Measurements from ENCODE around the gene CA10.

The CA10 gene

GRCh38 chr17:51814521-51814920, 344.0 kb downstream of the CA10 start:
- Histone ChIP-seq H3K27me3 (replicated peaks; ENCODE audit: control insufficient read depth, insufficient read depth, low read length) (no peaks in the 10 kb centered on the region), H3K36me3 (ENCODE audit: control insufficient read depth, insufficient read depth, low read length, severe bottlenecking) (no peaks in the 10 kb centered on the region), H3K4me1 (ENCODE audit: control insufficient read depth, insufficient read depth, low read length) (no peaks in the 10 kb centered on the region), H3K4me3 (ENCODE audit: low read length) (no peak overlapping the region), H3K9me3 (ENCODE audit: control insufficient read depth, low read length) (no peaks in the 10 kb centered on the region), H3K9ac (ENCODE audit: low read length) (no peak overlapping the region)
- DNase-seq (ENCODE audit: low read depth) = no peak

- Histone ChIP-seq H3K4me1 (ENCODE audit: control insufficient read depth, insufficient read depth, low read length) (no peaks in the 10 kb centered on the region), H3K27me3 (replicated peaks; ENCODE audit: control insufficient read depth, insufficient read depth, low read length) (no peaks in the 10 kb centered on the region), H3K9me3 (ENCODE audit: control insufficient read depth, low read length) (no peaks in the 10 kb centered on the region), H3K4me3 (ENCODE audit: low read length) (no peak overlapping the region), H3K9ac (ENCODE audit: low read length) (no peak overlapping the region), H3K36me3 (ENCODE audit: control insufficient read depth, insufficient read depth, low read length, severe bottlenecking) (no peaks in the 10 kb centered on the region)
- DNase-seq (ENCODE audit: low read depth) = no peak
Observed at GRCh38 chr17:51813784-51814174, 344.7 kb downstream of the CA10 start.

- Histone ChIP-seq H3K4me1 (ENCODE audit: control insufficient read depth, insufficient read depth, low read length) (no peaks in the 10 kb centered on the region), H3K27me3 (replicated peaks; ENCODE audit: control insufficient read depth, insufficient read depth, low read length) (no peaks in the 10 kb centered on the region), H3K4me3 (ENCODE audit: low read length) (no peak overlapping the region), H3K9me3 (ENCODE audit: control insufficient read depth, low read length) (no peaks in the 10 kb centered on the region), H3K36me3 (ENCODE audit: control insufficient read depth, insufficient read depth, low read length, severe bottlenecking) (no peaks in the 10 kb centered on the region), H3K9ac (ENCODE audit: low read length) (no peak overlapping the region)
- DNase-seq (ENCODE audit: low read depth) = no peak
Observed at GRCh38 chr17:51813140-51813783, 345.3 kb downstream of the CA10 start.

- no peaks in the 10 kb centered on the region for H3K4me1 ChIP-seq (ENCODE audit: control insufficient read depth, insufficient read depth, low read length)
- peaks cover 8% of the 10 kb centered on the region for H3K27me3 ChIP-seq (replicated peaks; ENCODE audit: control insufficient read depth, insufficient read depth, low read length)
- no peaks in the 10 kb centered on the region for H3K36me3 ChIP-seq (ENCODE audit: control insufficient read depth, insufficient read depth, low read length, severe bottlenecking)
- H3K9me3 ChIP-seq (ENCODE audit: control insufficient read depth, low read length) = no peaks in the 10 kb centered on the region
- DNase-seq (ENCODE audit: low read depth) = no peak
- H3K9ac ChIP-seq (ENCODE audit: low read length) = no peak overlapping the region
- H3K4me3 ChIP-seq (ENCODE audit: low read length) = no peak overlapping the region
Observed at GRCh38 chr17:51807460-51807859, 351.1 kb downstream of the CA10 start.

GRCh38 chr17:51805765-51806164, 352.7 kb downstream of the CA10 start:
- Histone ChIP-seq H3K36me3 (ENCODE audit: control insufficient read depth, insufficient read depth, low read length, severe bottlenecking) (no peaks in the 10 kb centered on the region), H3K9me3 (ENCODE audit: control insufficient read depth, low read length) (no peaks in the 10 kb centered on the region), H3K9ac (ENCODE audit: low read length) (no peak overlapping the region), H3K27me3 (replicated peaks; ENCODE audit: control insufficient read depth, insufficient read depth, low read length) (peaks cover 8% of the 10 kb centered on the region), H3K4me1 (ENCODE audit: control insufficient read depth, insufficient read depth, low read length) (no peaks in the 10 kb centered on the region), H3K4me3 (ENCODE audit: low read length) (no peak overlapping the region)
- no peak for DNase-seq (ENCODE audit: low read depth)

- Histone ChIP-seq H3K9ac (ENCODE audit: low read length) (no peak overlapping the region), H3K4me1 (ENCODE audit: control insufficient read depth, insufficient read depth, low read length) (no peaks in the 10 kb centered on the region), H3K36me3 (ENCODE audit: control insufficient read depth, insufficient read depth, low read length, severe bottlenecking) (no peaks in the 10 kb centered on the region), H3K9me3 (ENCODE audit: control insufficient read depth, low read length) (no peaks in the 10 kb centered on the region), H3K4me3 (ENCODE audit: low read length) (no peak overlapping the region), H3K27me3 (replicated peaks; ENCODE audit: control insufficient read depth, insufficient read depth, low read length) (peaks cover 8% of the 10 kb centered on the region)
- no peak for DNase-seq (ENCODE audit: low read depth)
Observed at GRCh38 chr17:51805185-51805584, 353.3 kb downstream of the CA10 start.

GRCh38 chr17:51803161-51803560, 355.4 kb downstream of the CA10 start:
- no peak for DNase-seq (ENCODE audit: low read depth)
- H3K4me1 ChIP-seq (ENCODE audit: control insufficient read depth, insufficient read depth, low read length) = peaks cover 5% of the 10 kb centered on the region

GRCh38 chr17:51802544-51802943, 356.0 kb downstream of the CA10 start:
- H3K4me3 ChIP-seq (ENCODE audit: low read length) = no peak overlapping the region
- no peak overlapping the region for H3K9ac ChIP-seq (ENCODE audit: low read length)
- peaks cover 5% of the 10 kb centered on the region for H3K4me1 ChIP-seq (ENCODE audit: control insufficient read depth, insufficient read depth, low read length)
- H3K36me3 ChIP-seq (ENCODE audit: control insufficient read depth, insufficient read depth, low read length, severe bottlenecking) = no peaks in the 10 kb centered on the region
- no peak for DNase-seq (ENCODE audit: low read depth)
- H3K9me3 ChIP-seq (ENCODE audit: control insufficient read depth, low read length) = no peaks in the 10 kb centered on the region
- peaks cover 8% of the 10 kb centered on the region for H3K27me3 ChIP-seq (replicated peaks; ENCODE audit: control insufficient read depth, insufficient read depth, low read length)

More at GRCh38 chr17:51803161-51803560, 355.4 kb downstream of the CA10 start:
- Histone ChIP-seq H3K4me3 (ENCODE audit: low read length) (no peak overlapping the region), H3K9ac (ENCODE audit: low read length) (no peak overlapping the region), H3K36me3 (ENCODE audit: control insufficient read depth, insufficient read depth, low read length, severe bottlenecking) (no peaks in the 10 kb centered on the region), H3K27me3 (replicated peaks; ENCODE audit: control insufficient read depth, insufficient read depth, low read length) (peaks cover 8% of the 10 kb centered on the region), H3K9me3 (ENCODE audit: control insufficient read depth, low read length) (no peaks in the 10 kb centered on the region)

- H3K4me1 ChIP-seq (ENCODE audit: control insufficient read depth, insufficient read depth, low read length) = peaks cover 5% of the 10 kb centered on the region
- no peak overlapping the region for H3K9ac ChIP-seq (ENCODE audit: low read length)
- DNase-seq (ENCODE audit: low read depth) = no peak
- H3K4me3 ChIP-seq (ENCODE audit: low read length) = no peak overlapping the region
- H3K9me3 ChIP-seq (ENCODE audit: control insufficient read depth, low read length) = no peaks in the 10 kb centered on the region
- peaks cover 14% of the 10 kb centered on the region for H3K27me3 ChIP-seq (replicated peaks; ENCODE audit: control insufficient read depth, insufficient read depth, low read length)
- H3K36me3 ChIP-seq (ENCODE audit: control insufficient read depth, insufficient read depth, low read length, severe bottlenecking) = no peaks in the 10 kb centered on the region
Observed at GRCh38 chr17:51801626-51802025, 356.9 kb downstream of the CA10 start.

GRCh38 chr17:51799981-51800380, 358.5 kb downstream of the CA10 start:
- H3K4me1 ChIP-seq (ENCODE audit: control insufficient read depth, insufficient read depth, low read length) = peaks cover 5% of the 10 kb centered on the region
- no peaks in the 10 kb centered on the region for H3K9me3 ChIP-seq (ENCODE audit: control insufficient read depth, low read length)
- H3K9ac ChIP-seq (ENCODE audit: low read length) = no peak overlapping the region
- no peak for DNase-seq (ENCODE audit: low read depth)
- no peak overlapping the region for H3K4me3 ChIP-seq (ENCODE audit: low read length)
- no peaks in the 10 kb centered on the region for H3K36me3 ChIP-seq (ENCODE audit: control insufficient read depth, insufficient read depth, low read length, severe bottlenecking)
- peaks cover 16% of the 10 kb centered on the region for H3K27me3 ChIP-seq (replicated peaks; ENCODE audit: control insufficient read depth, insufficient read depth, low read length)

- Histone ChIP-seq H3K4me3 (ENCODE audit: low read length) (no peak overlapping the region), H3K4me1 (ENCODE audit: control insufficient read depth, insufficient read depth, low read length) (peaks cover 5% of the 10 kb centered on the region), H3K27me3 (replicated peaks; ENCODE audit: control insufficient read depth, insufficient read depth, low read length) (peaks cover 17% of the 10 kb centered on the region), H3K9me3 (ENCODE audit: control insufficient read depth, low read length) (no peaks in the 10 kb centered on the region), H3K9ac (ENCODE audit: low read length) (no peak overlapping the region), H3K36me3 (ENCODE audit: control insufficient read depth, insufficient read depth, low read length, severe bottlenecking) (no peaks in the 10 kb centered on the region)
- DNase-seq (ENCODE audit: low read depth) = no peak
Observed at GRCh38 chr17:51799240-51799639, 359.3 kb downstream of the CA10 start.

- H3K27me3 ChIP-seq (replicated peaks; ENCODE audit: control insufficient read depth, insufficient read depth, low read length) = peaks cover 23% of the 10 kb centered on the region
- H3K36me3 ChIP-seq (ENCODE audit: control insufficient read depth, insufficient read depth, low read length, severe bottlenecking) = no peaks in the 10 kb centered on the region
- no peak overlapping the region for H3K9ac ChIP-seq (ENCODE audit: low read length)
- DNase-seq (ENCODE audit: low read depth) = no peak
- no peak overlapping the region for H3K4me3 ChIP-seq (ENCODE audit: low read length)
- H3K4me1 ChIP-seq (ENCODE audit: control insufficient read depth, insufficient read depth, low read length) = peaks cover 5% of the 10 kb centered on the region
- no peaks in the 10 kb centered on the region for H3K9me3 ChIP-seq (ENCODE audit: control insufficient read depth, low read length)
Observed at GRCh38 chr17:51797150-51797549, 361.4 kb downstream of the CA10 start.
